Gastrocnemius medialis (tissue), 4 donors: Measurements from ENCODE around the gene LARGE1. TPM values are rescaled to one million over a fixed set of nuclear protein-coding genes. Genes with fewer than 3 reads are reported as not detected.

Source experiments
- ATAC-seq, 2 donors: fragments of 150-250 bp; one replicate each; pipeline ENCODE4 v1.9.1; 2016
- DNase-seq, 2 donors: peaks; one replicate each; pipeline ENCODE4 v3.0.0-alpha.2; 2019
- H3K27ac ChIP-seq, 4 donors: fragments of 200-600 bp; sonication (generic); 1 replicate in 1 of 4; 2 replicates in 3 of 4; pipeline ENCODE4 v1.5.1; 2016 to 2018; ENCODE audit warnings: mild to moderate bottlenecking in 2 of 4, moderate library complexity in 1 of 4
- H3K27me3 ChIP-seq, 3 donors: fragments of 200-600 bp; sonication (generic) in 2 of 3; 1 replicate in 1 of 3; 2 replicates in 2 of 3; pipeline versions ENCODE4 v1.5.1 to v1.6.0; 2016 to 2019; ENCODE audit warnings: mild to moderate bottlenecking in 1 of 3, moderate library complexity in 1 of 3
- H3K36me3 ChIP-seq, 2 donors: fragments of 200-600 bp; sonication (generic) in 1 of 2; one replicate each; pipeline ENCODE4 v1.5.1; 2017 to 2018
- H3K4me1 ChIP-seq, 2 donors: fragments of 200-600 bp; sonication (generic) in 1 of 2; one replicate each; pipeline ENCODE4 v1.5.1; 2016 to 2017; ENCODE audit warnings: mild to moderate bottlenecking in 2 of 2
- H3K4me3 ChIP-seq, 4 donors: fragments of 200-600 bp; sonication (generic) in 3 of 4; 1 replicate in 1 of 4; 2 replicates in 3 of 4; pipeline ENCODE4 v1.5.1; 2016 to 2019; ENCODE audit warnings: mild to moderate bottlenecking in 2 of 4
- H3K9me3 ChIP-seq, 3 donors: fragments of 200-600 bp; sonication (generic) in 2 of 3; 1 replicate in 1 of 3; 2 replicates in 2 of 3; pipeline ENCODE4 v1.5.1; 2016 to 2019
- CTCF ChIP-seq, 5 experiments: fragments of 450-650 bp in 3 of 5; fragments of 200-600 bp in 2 of 5; sonication (generic) in 2 of 5; IDR thresholded peaks in 4 of 5; conservative IDR thresholded peaks in 1 of 5; 1 replicate in 4 of 5; 2 replicates in 1 of 5; pipeline ENCODE4 v1.5.1; 2016 to 2019; ENCODE audit warnings: antibody characterized with exemption in 5 of 5, mild to moderate bottlenecking in 3 of 5, moderate library complexity in 3 of 5
- POLR2A ChIP-seq, 2 donors: fragments of 450-650 bp; IDR thresholded peaks; one replicate each; pipeline ENCODE4 v1.6.1; 2017; ENCODE audit warnings: antibody characterized with exemption in 2 of 2, mild to moderate bottlenecking in 2 of 2, moderate library complexity in 2 of 2
- in situ Hi-C, 4 donors: fragments of 200-750 bp; cut with MboI; loops; one replicate each; pipeline versions ENCODE4 v1.15.0 to v1.8.0; 2017; ENCODE audit warnings: low sequenced_read_pairs in 4 of 4
- intact Hi-C: fragments of 100-400 bp; cut with DNase I; formaldehyde crosslinking; loops from one replicate; pipeline ENCODE4 v1.15.1; 2023; ENCODE audit warnings: low total_unique reads
- total RNA-seq, 4 donors: library from RNA; depleted of rRNA; stranded (reverse); fragments of >200 nt; gene quantifications; one replicate each; pipeline versions ENCODE4 v1.1.0 to v1.2.3, GENCODE V29; 2016

The LARGE1 gene
- total RNA-seq, 4 donors from 2014 or later = 48.5 to 91.0 (median 68.4) TPM

- H3K9me3 ChIP-seq = no peaks in the 10 kb centered on the region
- DNase-seq = peak; percentile 84 to 85
- no peaks in the 10 kb centered on the region for H3K27me3 ChIP-seq
- in situ Hi-C loops (no loop called here), intact Hi-C loops (no loop called here)
- no peaks in the 10 kb centered on the region for H3K36me3 ChIP-seq
- H3K27ac ChIP-seq = peak overlapping the region; percentile 2 to 56 (median 36)
- peaks cover 55 to 59% of the 10 kb centered on the region in 2 donors for H3K4me1 ChIP-seq
- H3K4me3 ChIP-seq = no peak overlapping the region
- ATAC-seq = peak; percentile 87 to 90
- TF ChIP-seq POLR2A (IDR thresholded peaks at IDR 0.05) = no peak
- TF ChIP-seq CTCF (IDR thresholded peaks at IDR 0.05 in 4 of 5, conservative IDR thresholded peaks at IDR 0.05 in 1 of 5) = no peak
Observed at GRCh38 chr22:33832558-33833151, 87.6 kb downstream of the LARGE1 start.

- H3K4me3 ChIP-seq = no peak overlapping the region
- H3K9me3 ChIP-seq = no peaks in the 10 kb centered on the region
- H3K36me3 ChIP-seq = no peaks in the 10 kb centered on the region
- no peaks in the 10 kb centered on the region for H3K27me3 ChIP-seq
- in situ Hi-C loops = no loop called here
- TF ChIP-seq CTCF (IDR thresholded peaks at IDR 0.05 in 4 of 5, conservative IDR thresholded peaks at IDR 0.05 in 1 of 5) = no peak
- TF ChIP-seq POLR2A (IDR thresholded peaks at IDR 0.05) = no peak
- peak overlapping the region in 2 of 4 donors; percentile 38 to 56 for H3K27ac ChIP-seq
- intact Hi-C loops = no loop called here
- DNase-seq (no peak), ATAC-seq (no peak)
- H3K4me1 ChIP-seq = peaks cover 52 to 58% of the 10 kb centered on the region in 2 donors
Observed at GRCh38 chr22:33831651-33832050, 88.6 kb downstream of the LARGE1 start.

- Histone ChIP-seq H3K27ac (no peak overlapping the region), H3K27me3 (no peaks in the 10 kb centered on the region), H3K4me1 (peaks cover 48 to 58% of the 10 kb centered on the region in 2 donors), H3K9me3 (no peaks in the 10 kb centered on the region), H3K36me3 (no peaks in the 10 kb centered on the region), H3K4me3 (no peak overlapping the region)
- in situ Hi-C loops = no loop called here
- intact Hi-C loops = no loop called here
- DNase-seq (no peak), ATAC-seq (no peak)
- TF ChIP-seq CTCF (IDR thresholded peaks at IDR 0.05 in 4 of 5, conservative IDR thresholded peaks at IDR 0.05 in 1 of 5) (no peak), POLR2A (IDR thresholded peaks at IDR 0.05) (no peak)
Observed at GRCh38 chr22:33831207-33831606, 89.1 kb downstream of the LARGE1 start.

- in situ Hi-C loops = loop anchor here in 1 of 4 donors (10.0 kb wide), 1 partner anchor 85 kb away; no protein-coding TSS in a partner anchor
- TF ChIP-seq POLR2A (IDR thresholded peaks at IDR 0.05) = no peak
- no peak for TF ChIP-seq CTCF (IDR thresholded peaks at IDR 0.05 in 4 of 5, conservative IDR thresholded peaks at IDR 0.05 in 1 of 5)
- intact Hi-C loops = no loop called here
- H3K36me3 ChIP-seq = no peaks in the 10 kb centered on the region
- H3K4me1 ChIP-seq = peaks cover 47 to 58% of the 10 kb centered on the region in 2 donors
- DNase-seq (no peak), ATAC-seq (no peak)
- H3K9me3 ChIP-seq = no peaks in the 10 kb centered on the region
- no peak overlapping the region for H3K27ac ChIP-seq
- no peak overlapping the region for H3K4me3 ChIP-seq
- no peaks in the 10 kb centered on the region for H3K27me3 ChIP-seq
Observed at GRCh38 chr22:33829546-33830280, 90.6 kb downstream of the LARGE1 start.
